ENCODE measurements around the gene DNAH14. TPM values are rescaled to one million over a fixed set of nuclear protein-coding genes. Genes with fewer than 3 reads are reported as not detected.

Gene DNAH14
- total RNA-seq, 1 donor from 2014 or later: 14.4 TPM

GRCh38 chr1:225441314-225442122 is 512.0 kb downstream of the DNAH14 start:
- H3K36me3 ChIP-seq: no peaks in the 10 kb centered on the region
- H3K4me1 ChIP-seq: peaks cover 45% of the 10 kb centered on the region
- no peaks in the 10 kb centered on the region for H3K27me3 ChIP-seq (ENCODE audit: low read depth)
- DNase-seq (no peak), ATAC-seq (peak in 1 of 2 donors; percentile 40)
- intact Hi-C loops (cut with DNase I): no loop called here
- peak overlapping the region; percentile 48 for H3K27ac ChIP-seq
- no peak for TF ChIP-seq CTCF (IDR thresholded peaks at IDR 0.05)
- H3K9me3 ChIP-seq: no peaks in the 10 kb centered on the region
- no peak overlapping the region for H3K4me3 ChIP-seq

- no peaks in the 10 kb centered on the region for H3K9me3 ChIP-seq
- H3K4me3 ChIP-seq: no peak overlapping the region
- no peak for TF ChIP-seq CTCF (IDR thresholded peaks at IDR 0.05)
- no peaks in the 10 kb centered on the region for H3K27me3 ChIP-seq (ENCODE audit: low read depth)
- no peak for ATAC-seq
- H3K4me1 ChIP-seq: peaks cover 51% of the 10 kb centered on the region
- H3K36me3 ChIP-seq: no peaks in the 10 kb centered on the region
- DNase-seq: no peak
- peak overlapping the region; percentile 48 for H3K27ac ChIP-seq
- intact Hi-C loops (cut with DNase I): no loop called here
Observed at GRCh38 chr1:225442123-225442505, 512.6 kb downstream of the DNAH14 start.

GRCh38 chr1:225445639-225446594 is 516.4 kb downstream of the DNAH14 start:
- Histone ChIP-seq H3K9me3 (no peaks in the 10 kb centered on the region), H3K4me1 (peaks cover 55% of the 10 kb centered on the region), H3K27ac (peak overlapping the region; percentile 76), H3K27me3 (ENCODE audit: low read depth) (no peaks in the 10 kb centered on the region), H3K36me3 (no peaks in the 10 kb centered on the region), H3K4me3 (no peak overlapping the region)
- DNase-seq (no peak), ATAC-seq (no peak)
- intact Hi-C loops (cut with DNase I): no loop called here
- no peak for TF ChIP-seq CTCF (IDR thresholded peaks at IDR 0.05)

GRCh38 chr1:225446595-225446960 is 517.1 kb downstream of the DNAH14 start:
- Histone ChIP-seq H3K9me3 (no peaks in the 10 kb centered on the region), H3K27ac (peak overlapping the region; percentile 56), H3K4me3 (no peak overlapping the region), H3K4me1 (peaks cover 53% of the 10 kb centered on the region), H3K27me3 (ENCODE audit: low read depth) (no peaks in the 10 kb centered on the region), H3K36me3 (no peaks in the 10 kb centered on the region)
- DNase-seq (no peak), ATAC-seq (no peak)
- TF ChIP-seq CTCF (IDR thresholded peaks at IDR 0.05): no peak
- intact Hi-C loops (cut with DNase I): no loop called here

GRCh38 chr1:225446981-225447615 is 517.6 kb downstream of the DNAH14 start:
- Histone ChIP-seq H3K36me3 (no peaks in the 10 kb centered on the region), H3K4me1 (peaks cover 48% of the 10 kb centered on the region), H3K27ac (peak overlapping the region; percentile 56), H3K4me3 (no peak overlapping the region), H3K27me3 (ENCODE audit: low read depth) (no peaks in the 10 kb centered on the region), H3K9me3 (no peaks in the 10 kb centered on the region)
- TF ChIP-seq CTCF (IDR thresholded peaks at IDR 0.05): no peak
- DNase-seq (no peak), ATAC-seq (no peak)
- intact Hi-C loops (cut with DNase I): no loop called here
